ENCODE measurements around the gene CAMK2A.
"Not testable (repeated sequence)": the region's sequence is repeated elsewhere in the genome, so short reads cannot be mapped to it uniquely, and the experiment has no call there.

CAMK2A gene

GRCh38 chr5:150255659-150256409 lies 33.7 kb downstream of the CAMK2A start:
- DNase-seq (ENCODE audit: low read depth in 2 of 2): no peak

- no peak for DNase-seq (ENCODE audit: low read depth in 2 of 2)
Measured at GRCh38 chr5:150254774-150255173, 34.8 kb downstream of the CAMK2A start.

GRCh38 chr5:150254363-150254762 lies 35.2 kb downstream of the CAMK2A start:
- no peak for DNase-seq (ENCODE audit: low read depth in 2 of 2)

- DNase-seq (ENCODE audit: low read depth in 2 of 2): no peak
Measured at GRCh38 chr5:150253416-150254208, 36.0 kb downstream of the CAMK2A start.

- no peak for DNase-seq (ENCODE audit: low read depth in 2 of 2)
Measured at GRCh38 chr5:150252489-150252888, 37.1 kb downstream of the CAMK2A start.

GRCh38 chr5:150251504-150251903 lies 38.1 kb downstream of the CAMK2A start:
- no peak for DNase-seq (ENCODE audit: low read depth in 2 of 2)

GRCh38 chr5:150249744-150250143 lies 39.8 kb downstream of the CAMK2A start:
- no peak for DNase-seq (ENCODE audit: low read depth in 2 of 2)

GRCh38 chr5:150248946-150249345 lies 40.6 kb downstream of the CAMK2A start:
- no peak for DNase-seq (ENCODE audit: low read depth in 2 of 2)

GRCh38 chr5:150248493-150248892 lies 41.1 kb downstream of the CAMK2A start:
- DNase-seq (ENCODE audit: low read depth in 2 of 2): not testable (repeated sequence)

GRCh38 chr5:150247726-150248125 lies 41.8 kb downstream of the CAMK2A start:
- no peak for DNase-seq (ENCODE audit: low read depth in 2 of 2)

GRCh38 chr5:150246835-150247234 lies 42.7 kb downstream of the CAMK2A start:
- DNase-seq (ENCODE audit: low read depth in 2 of 2): no peak

- DNase-seq (ENCODE audit: low read depth in 2 of 2): no peak
Measured at GRCh38 chr5:150246429-150246828, 43.1 kb downstream of the CAMK2A start.

GRCh38 chr5:150245808-150246207 lies 43.8 kb downstream of the CAMK2A start:
- no peak for DNase-seq (ENCODE audit: low read depth in 2 of 2)

- DNase-seq (ENCODE audit: low read depth in 2 of 2): no peak
Measured at GRCh38 chr5:150245111-150245789, 44.3 kb downstream of the CAMK2A start.

GRCh38 chr5:150244209-150244608 lies 45.4 kb downstream of the CAMK2A start:
- DNase-seq (ENCODE audit: low read depth in 2 of 2): no peak

GRCh38 chr5:150243590-150243989 lies 46.0 kb downstream of the CAMK2A start:
- no peak for DNase-seq (ENCODE audit: low read depth in 2 of 2)

GRCh38 chr5:150242251-150242894 lies 47.2 kb downstream of the CAMK2A start:
- no peak for DNase-seq (ENCODE audit: low read depth in 2 of 2)

GRCh38 chr5:150241298-150242160 lies 48.0 kb downstream of the CAMK2A start:
- DNase-seq (ENCODE audit: low read depth in 2 of 2): no peak

- DNase-seq (ENCODE audit: low read depth in 2 of 2): no peak
Measured at GRCh38 chr5:150239794-150240122, 49.8 kb downstream of the CAMK2A start.

GRCh38 chr5:150239099-150239793 lies 50.3 kb downstream of the CAMK2A start:
- DNase-seq (ENCODE audit: low read depth in 2 of 2): no peak

- no peak for DNase-seq (ENCODE audit: low read depth in 2 of 2)
Measured at GRCh38 chr5:150238646-150239045, 50.9 kb downstream of the CAMK2A start.
